Epithelial cell of proximal tubule (primary cell): ENCODE results near the gene ZDHHC3. TPM values are rescaled to one million over a fixed set of nuclear protein-coding genes. Genes with fewer than 3 reads are reported as not detected.

Source experiments
- DNase-seq: peaks from one replicate; pipeline ENCODE4 v3.0.0-alpha.2; 2011; ENCODE audit warnings: low read depth
- H3K4me3 ChIP-seq: 2 replicates; pipeline ENCODE4 v1.5.1; 2011; ENCODE audit warnings: low read depth, mild to moderate bottlenecking, low read length
- total RNA-seq: library from RNA; depleted of rRNA; stranded (reverse); fragments of >200 nt; gene quantifications from 2 replicates; pipeline ENCODE4 v1.2.3, GENCODE V29; 2015
- TF ChIP-seq, protein P1 (sequence below): conservative IDR thresholded peaks from 2 replicates; pipeline ENCODE4 v1.5.1; 2012; ENCODE audit warnings: low read depth, mild to moderate bottlenecking, low read length

Gene ZDHHC3
- total RNA-seq, 1 donor from 2014 or later, result 38.9 TPM

DNA sequence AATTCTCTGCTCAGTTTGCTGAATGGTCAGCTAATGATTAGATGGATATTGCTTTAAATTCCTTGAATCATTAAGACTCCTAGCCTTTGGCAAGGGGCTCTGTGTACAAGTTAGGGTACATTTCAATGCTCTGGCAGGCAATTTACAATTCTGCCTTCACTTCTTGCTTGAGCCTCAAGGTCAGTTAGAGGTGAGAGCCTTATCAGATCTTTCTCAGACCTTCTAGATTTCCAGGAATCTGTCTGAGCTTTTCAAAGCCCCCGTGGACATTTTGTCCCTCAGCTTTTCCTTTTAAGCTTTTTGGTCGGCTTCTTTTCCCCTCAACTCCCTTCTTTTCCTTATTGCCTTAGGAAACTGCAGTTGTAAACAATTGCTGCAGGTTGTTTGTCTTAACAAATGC, 66.9 kb downstream of the ZDHHC3 start:
- no peak for DNase-seq
- TF ChIP-seq, protein P1, sequence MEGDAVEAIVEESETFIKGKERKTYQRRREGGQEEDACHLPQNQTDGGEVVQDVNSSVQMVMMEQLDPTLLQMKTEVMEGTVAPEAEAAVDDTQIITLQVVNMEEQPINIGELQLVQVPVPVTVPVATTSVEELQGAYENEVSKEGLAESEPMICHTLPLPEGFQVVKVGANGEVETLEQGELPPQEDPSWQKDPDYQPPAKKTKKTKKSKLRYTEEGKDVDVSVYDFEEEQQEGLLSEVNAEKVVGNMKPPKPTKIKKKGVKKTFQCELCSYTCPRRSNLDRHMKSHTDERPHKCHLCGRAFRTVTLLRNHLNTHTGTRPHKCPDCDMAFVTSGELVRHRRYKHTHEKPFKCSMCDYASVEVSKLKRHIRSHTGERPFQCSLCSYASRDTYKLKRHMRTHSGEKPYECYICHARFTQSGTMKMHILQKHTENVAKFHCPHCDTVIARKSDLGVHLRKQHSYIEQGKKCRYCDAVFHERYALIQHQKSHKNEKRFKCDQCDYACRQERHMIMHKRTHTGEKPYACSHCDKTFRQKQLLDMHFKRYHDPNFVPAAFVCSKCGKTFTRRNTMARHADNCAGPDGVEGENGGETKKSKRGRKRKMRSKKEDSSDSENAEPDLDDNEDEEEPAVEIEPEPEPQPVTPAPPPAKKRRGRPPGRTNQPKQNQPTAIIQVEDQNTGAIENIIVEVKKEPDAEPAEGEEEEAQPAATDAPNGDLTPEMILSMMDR, result no peak
- no peak overlapping the region for H3K4me3 ChIP-seq

DNA sequence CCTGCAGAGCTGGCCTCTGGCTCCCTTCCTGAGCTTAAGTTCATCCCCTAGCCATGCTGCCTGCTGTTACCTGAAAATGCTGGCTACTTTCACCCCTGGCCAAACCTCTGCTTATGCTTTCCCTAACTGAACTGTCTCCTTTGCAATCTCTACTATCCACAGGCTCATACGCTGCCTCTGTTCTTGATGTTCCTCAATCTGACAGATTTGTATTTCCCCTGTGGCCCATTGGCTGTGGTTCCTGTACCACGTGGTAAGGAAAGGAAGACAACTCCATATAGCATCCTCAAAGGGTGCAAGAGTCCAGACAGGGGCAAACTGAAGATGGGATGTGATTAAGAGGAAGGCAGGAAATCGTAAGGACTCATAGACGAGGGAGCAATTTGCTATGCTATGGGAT, 68.4 kb downstream of the ZDHHC3 start:
- no peak for DNase-seq
- no peak overlapping the region for H3K4me3 ChIP-seq
- TF ChIP-seq, protein P1, result no peak

DNA sequence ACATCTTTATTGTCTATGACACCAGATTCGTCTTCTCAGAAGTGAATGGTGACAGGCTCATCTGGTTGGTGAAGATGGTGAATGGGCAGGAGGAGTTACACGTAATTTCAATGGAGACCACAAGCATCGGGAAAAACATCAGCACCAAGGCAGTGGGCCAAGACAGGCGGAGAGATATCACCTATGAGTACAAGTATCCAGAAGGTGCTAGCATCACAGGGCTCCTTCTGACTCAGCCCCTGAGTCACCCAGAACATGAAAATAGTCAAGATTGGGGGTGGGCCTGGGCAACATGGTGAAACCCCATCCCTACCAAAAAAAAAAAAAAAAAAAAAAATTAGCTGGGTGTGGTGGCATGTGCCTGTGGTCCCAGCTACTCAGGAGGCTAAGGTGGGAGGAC, 69.0 kb downstream of the ZDHHC3 start:
- TF ChIP-seq, protein P1, result no peak
- no peak overlapping the region for H3K4me3 ChIP-seq
- no peak for DNase-seq

DNA sequence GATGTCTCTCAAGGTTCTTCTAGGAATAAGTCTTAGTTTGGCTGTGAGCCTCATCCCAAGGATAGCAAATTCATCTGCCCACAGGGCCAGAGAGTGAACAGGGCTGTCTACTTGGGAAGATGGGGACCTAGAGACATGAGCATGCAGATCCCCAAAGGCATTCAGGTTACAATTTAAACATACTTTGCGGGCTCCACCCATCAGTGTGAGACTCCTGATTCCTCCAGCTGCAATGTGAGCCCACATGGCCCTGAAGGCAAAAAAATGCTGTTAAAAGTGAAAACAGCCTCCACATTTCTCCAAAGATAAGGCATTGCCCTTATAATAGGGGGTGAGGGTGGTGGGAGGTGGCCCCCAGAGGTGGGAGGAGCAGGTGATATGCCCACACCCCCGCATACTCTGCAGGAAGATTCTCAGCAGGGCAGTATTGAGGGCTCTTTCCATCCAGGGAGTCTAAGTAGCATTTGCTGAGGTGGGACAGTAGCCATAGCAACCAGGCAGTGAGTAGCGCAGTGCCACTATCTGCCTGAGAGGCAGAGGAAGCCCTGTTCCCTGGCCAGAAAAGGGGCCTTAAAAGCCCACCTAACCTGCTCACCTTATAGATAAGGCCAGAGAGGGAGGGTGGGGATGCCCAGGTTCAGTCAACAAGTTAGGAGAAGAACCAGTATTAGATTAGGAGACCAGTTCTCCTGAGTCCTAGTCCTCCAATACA, 70.4 kb downstream of the ZDHHC3 start:
- no peak overlapping the region for H3K4me3 ChIP-seq
- no peak for DNase-seq
- TF ChIP-seq, protein P1, result no peak

DNA sequence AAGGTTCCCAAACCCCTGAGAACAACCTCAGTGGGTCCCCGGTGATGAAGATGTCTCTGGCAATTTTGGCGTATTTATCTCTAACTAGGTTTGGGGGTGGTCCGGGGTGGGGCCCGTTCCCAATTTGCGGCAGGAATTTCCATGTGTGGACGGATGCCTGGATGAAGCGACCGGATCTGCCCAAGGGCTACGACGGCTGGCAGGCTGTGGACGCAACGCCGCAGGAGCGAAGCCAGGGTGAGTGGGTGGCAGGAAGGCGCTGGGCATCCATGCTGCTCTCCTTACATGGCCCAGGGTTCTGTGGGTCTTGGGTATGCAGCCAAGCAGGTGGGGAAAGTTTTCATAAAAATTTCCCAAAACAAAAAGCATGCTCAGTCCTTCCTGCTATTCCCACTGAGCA, 72.2 kb downstream of the ZDHHC3 start:
- no peak for DNase-seq
- TF ChIP-seq, protein P1, result no peak
- H3K4me3 ChIP-seq, result no peak overlapping the region

DNA sequence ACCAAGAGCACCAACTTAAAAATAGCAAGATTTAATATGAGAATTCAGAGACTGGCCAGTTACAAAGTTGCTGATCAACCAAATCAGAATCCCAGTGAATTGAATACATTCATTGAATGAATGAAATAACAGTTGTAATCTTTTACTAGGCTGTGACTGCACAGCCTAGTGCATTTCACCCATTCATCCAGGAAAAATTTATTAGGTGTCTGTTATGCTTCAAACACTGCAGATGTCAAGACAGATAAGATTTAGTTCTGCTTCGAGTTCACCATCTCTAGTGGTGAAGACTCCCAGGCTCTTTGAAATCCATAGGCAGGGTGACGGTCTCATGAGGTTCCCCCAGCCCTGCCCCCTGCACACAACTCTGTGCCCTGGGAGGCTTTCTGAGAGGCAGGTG, 72.7 kb downstream of the ZDHHC3 start:
- TF ChIP-seq, protein P1, result no peak
- H3K4me3 ChIP-seq, result no peak overlapping the region
- no peak for DNase-seq

DNA sequence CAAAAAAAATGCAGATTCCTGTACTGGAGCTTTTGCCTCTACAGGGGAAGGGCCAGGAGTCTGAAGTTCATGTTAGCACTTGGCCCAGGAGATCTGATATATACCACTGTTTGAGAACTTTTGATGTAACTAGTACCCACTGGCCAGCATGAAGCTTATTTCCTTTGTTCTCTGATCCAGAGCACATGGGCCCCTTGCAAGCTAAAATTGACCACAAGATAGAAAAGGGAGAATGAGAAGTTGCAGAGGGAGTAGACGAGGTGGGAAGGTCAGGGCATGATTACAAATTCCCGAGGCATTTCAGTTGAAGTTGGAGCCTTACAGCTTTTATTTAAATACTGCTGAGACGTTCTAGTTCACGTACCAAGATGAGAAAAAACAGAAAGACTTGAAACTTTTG, 73.3 kb downstream of the ZDHHC3 start:
- TF ChIP-seq, protein P1, result no peak
- DNase-seq, result no peak
- no peak overlapping the region for H3K4me3 ChIP-seq
